Midbrain (tissue), 1 donor: ENCODE measurements around the gene NDUFB10.
"Not testable (repeated sequence)": the region's sequence is repeated elsewhere in the genome, so short reads cannot be mapped to it uniquely, and the experiment has no call there.

Experiments
- DNase-seq: peaks from one replicate; lab custom pipeline; 2025; lab: John Stamatoyannopoulos, UW

The NDUFB10 gene

DNA sequence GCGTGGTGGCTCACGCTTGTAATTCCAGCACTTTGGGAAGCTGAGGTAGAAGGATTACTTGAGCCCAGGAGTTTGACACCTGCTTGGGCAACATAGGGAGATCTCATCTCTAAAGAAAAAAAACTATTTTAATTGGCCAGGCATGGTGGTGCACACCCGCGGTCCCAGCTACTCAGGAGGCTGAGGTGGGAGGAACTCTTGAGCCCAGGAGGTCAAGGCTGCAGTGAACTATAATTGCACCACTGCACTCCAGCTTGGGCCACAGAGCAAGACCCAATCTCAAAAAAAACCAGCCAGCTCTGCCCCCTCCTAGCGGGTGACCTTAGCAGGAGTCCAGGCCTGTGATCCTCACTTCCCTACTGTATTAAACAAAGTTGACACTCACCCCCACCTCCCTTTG, 35.2 kb upstream of the NDUFB10 start:
- DNase-seq, result no peak

DNA sequence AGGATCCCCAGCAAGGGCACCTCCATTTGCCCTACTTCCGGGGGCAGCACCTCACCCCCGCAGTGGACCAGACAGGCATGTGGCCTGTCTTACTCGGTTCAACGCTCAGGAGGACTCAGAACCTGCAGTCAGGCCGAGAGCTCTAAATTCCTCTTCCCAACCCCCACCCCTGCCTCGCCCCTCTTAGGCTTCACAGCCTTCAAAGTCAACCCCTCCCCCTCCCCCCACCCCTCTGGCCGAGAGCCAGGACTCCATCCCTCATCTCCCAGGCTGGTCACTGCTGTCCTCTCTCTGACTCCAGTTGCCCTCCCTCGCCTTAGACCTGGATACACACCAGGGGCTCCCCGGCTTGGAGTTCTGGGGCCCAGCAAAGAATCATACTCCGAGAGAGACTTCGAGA, 33.1 kb upstream of the NDUFB10 start:
- DNase-seq, result no peak

DNA sequence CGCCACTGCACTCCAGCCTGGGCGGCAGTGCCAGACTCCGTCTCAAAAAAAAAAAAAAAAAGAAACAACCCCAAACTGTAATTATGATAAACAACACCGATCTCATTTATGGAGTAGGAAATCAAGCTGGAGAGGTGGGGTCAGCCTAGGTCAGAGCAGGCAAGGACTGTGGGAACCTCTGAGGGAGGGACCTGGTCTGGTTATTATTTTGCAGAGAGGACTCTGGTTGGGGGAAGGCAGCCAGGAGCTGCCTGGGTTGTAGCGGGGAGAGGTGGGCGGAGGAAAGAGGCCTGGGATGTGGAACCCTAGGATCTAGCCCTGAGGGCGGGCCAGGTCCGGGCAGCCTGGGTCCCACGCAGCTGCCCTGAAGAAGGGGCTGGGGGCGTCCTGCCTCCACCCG, 30.2 kb upstream of the NDUFB10 start:
- DNase-seq, result peak; percentile 3

DNA sequence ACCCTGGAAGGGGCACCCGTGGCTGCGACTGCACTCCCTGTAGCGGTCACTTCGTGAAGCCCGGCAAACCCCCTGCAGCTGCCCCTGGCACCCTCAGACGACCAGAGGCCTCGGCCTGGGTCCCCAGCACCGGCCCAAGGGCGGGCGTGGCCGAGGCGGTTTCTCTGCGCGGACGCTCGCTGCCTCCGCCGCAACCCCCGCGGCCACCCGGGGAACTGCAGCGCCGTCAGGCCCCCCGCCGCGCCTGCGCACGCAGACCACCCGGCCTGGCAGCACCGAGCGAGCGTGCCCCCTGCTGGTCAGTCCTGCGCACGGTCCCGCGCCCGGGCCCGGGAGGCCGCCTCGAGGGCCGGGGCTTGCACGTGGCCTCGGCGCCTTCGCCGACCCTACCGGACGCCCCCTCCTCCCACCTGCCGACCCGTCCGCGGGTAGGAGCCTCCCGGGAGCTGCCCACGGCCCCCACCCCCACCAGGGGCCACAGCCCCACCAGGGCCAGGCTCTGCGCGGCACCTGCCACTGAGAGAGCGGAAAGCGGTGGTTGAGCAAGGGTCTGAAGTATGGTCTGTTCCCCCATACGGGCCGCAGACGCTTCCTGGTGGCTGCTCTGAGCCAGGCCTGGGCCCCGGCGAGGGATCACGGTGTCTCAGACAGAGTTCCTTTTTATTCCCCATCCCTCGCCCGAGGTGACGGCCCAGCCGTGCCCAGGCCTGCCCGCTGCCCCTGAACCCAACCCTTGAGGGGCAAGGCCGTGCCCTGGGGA, 29.6 kb upstream of the NDUFB10 start:
- peak; percentile 86 for DNase-seq

DNA sequence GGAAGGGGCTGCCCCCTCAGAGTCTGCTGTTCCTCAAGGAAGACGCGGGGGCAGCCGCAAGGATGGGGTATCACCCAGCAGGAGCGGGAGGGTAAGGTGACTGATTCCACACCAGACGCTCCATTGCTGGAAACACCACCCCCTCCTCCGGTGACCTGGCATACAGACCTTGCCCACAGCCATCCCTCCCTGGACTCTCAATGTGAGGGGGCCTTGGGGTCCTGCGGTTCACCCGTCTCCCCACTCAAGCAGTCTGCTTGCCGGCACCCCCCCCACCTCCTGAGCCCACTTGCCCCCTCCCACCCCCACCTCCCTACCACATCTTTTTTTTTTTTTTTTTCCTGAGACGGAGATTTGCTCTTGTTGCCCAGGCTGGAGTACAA, 29.0 kb upstream of the NDUFB10 start:
- DNase-seq, result no peak

DNA sequence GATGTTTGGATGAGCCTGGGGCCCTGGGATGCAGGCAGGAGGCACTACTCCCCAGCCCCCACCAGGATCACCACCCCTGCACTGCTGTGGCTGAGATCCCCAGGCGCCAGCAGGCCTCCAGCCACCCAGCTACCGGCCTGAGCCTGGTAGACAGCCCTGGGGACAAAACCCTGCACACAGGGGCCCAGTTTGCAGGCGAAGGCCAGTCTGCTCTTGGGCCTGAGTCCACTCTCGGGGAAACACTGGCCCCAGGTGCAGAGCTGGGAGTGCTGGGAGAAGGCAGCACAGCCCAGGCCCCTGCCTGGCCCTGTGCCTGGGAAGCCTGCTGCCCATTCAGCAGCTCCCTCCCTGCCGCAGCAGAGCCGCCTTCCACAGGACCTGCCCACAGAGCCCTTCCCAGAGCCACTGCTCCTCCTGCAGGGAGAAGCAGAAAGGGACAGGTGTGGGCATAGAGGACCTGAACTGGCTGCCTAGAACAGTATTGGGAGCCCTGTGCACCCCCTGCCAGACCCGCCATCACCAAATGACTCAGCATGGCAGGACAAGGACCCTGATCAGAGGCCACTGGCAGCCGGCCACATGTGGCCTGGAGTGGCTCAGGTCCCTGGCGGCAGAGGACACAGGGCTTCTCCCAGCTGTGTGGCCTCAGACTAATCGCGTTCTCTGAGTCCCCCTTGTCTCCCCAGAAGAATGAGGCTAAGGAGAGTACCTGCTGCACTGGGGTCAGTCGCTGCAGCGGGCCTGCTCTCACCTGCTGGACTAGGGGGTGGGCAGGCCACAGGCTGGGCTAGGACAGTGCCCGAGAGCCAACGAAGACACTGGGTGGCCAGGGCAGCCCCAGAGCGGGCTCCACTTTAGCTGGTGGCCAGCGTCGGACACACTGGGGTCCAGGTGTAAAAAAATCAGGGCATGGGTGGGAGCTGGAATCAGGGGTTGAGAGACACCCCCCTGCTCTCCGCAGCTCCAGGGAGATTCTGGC, 27.0 kb upstream of the NDUFB10 start:
- no peak for DNase-seq

DNA sequence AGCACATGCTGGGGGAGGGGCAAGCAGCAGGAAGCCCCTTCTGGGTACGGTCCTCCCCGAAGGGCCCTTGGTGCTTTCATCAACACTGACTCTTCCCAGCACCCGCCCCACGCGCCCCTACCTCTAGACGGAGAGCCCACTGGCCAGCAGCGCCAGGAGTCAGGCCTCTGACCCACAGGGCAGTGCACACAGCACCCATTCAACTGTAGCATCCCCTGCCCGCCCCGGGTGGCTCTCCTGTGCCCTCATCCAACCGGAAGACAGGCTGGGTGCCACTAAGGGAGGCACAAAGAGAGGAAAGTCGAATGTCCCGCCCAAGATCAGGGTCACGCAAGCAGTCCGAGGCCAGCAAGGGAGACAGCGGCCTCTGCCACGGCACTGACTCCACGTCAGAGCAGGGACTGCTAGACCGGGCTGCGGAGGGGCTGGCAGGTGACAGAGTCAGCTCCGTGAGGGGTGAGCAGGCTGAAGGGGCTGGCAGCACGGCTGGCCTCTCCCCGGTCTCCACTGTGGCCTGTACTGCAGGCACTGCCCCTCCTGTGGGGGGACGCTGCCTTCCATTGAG, 26.2 kb upstream of the NDUFB10 start:
- no peak for DNase-seq

DNA sequence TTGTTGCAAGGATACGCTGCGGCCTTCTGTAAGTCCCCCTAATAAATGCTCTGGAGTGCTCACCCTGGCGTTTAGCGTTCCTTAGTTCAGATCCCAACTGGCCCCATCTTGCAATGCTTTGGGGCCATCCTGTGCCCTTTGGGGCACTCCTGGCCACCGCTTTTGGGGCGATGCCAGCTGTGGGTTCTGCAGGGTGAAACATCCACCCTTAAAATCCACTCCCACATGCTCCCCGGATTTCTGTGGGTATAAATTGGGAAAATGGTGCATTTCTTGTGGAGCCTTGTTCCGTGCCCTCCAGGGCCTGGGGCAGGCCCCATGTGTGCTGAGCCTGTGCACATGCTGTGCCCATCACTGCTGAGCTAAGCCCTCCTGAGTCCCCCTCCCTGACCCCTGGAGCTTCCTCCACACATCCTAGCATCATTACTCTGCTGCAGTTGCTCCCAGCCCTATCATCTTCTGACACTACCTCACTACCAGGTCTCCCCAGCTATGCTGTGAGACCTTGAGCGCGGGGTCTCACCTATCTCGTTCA, 22.3 kb upstream of the NDUFB10 start:
- DNase-seq, result no peak

DNA sequence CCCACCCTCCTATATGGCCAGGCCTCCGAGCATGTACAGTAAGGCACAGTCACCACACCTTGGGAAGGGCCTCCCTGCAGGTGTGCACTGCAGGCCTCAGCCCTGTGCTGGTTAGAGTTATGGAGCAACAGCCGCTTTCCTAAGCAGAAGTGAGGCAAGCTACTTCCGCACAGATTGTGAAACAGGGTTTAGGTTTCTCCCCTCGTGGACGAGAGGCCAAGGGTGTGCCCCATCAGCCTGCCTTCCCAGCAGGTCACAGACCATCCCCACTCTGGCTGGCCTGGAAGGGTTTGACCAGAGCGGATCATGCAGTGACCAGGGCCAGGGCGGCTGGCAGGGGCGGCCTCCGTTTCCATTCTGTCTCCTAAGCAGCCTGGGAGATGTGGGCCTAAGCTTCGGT, 21.0 kb upstream of the NDUFB10 start:
- no peak for DNase-seq

DNA sequence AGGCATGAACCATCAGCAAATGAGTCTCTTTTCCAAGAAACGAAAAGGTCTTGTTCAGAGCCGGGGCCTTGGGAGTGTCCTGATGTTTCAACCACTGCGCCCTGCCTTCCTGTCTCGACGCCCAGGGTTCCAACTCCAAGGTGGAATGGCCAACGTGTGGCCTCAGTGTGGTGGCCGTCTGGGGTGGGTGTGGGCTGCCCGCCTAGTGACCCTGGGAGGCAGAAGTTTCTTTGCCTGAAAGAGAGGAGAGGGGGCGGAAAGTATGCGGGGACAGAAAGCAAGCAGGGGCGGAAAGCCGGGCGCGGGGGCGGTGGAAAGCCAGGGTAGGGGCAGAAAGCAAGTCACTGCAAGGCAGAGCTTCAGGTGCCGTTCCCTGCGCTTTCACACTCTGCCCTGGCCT, 20.4 kb upstream of the NDUFB10 start:
- no peak for DNase-seq

DNA sequence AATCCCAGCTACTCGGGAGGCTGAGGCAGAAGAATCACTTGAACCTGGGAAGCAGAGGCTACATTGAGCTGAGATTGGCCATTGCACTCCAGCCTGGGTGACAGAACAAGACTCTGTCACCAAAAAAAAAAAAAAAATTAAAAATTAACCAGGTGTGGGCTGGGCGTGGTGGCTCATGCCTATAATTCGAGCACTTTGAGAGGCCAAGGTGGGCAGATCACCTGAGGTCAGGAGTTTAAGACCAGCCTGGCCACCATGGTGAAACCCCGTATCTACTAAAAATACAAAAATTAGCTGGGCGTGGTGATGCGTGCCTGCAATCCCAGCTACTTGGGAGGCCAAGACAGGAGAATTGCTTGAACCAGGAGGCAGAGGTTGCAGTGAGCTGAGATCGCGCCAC, 19.5 kb upstream of the NDUFB10 start:
- DNase-seq, result not testable (repeated sequence)

DNA sequence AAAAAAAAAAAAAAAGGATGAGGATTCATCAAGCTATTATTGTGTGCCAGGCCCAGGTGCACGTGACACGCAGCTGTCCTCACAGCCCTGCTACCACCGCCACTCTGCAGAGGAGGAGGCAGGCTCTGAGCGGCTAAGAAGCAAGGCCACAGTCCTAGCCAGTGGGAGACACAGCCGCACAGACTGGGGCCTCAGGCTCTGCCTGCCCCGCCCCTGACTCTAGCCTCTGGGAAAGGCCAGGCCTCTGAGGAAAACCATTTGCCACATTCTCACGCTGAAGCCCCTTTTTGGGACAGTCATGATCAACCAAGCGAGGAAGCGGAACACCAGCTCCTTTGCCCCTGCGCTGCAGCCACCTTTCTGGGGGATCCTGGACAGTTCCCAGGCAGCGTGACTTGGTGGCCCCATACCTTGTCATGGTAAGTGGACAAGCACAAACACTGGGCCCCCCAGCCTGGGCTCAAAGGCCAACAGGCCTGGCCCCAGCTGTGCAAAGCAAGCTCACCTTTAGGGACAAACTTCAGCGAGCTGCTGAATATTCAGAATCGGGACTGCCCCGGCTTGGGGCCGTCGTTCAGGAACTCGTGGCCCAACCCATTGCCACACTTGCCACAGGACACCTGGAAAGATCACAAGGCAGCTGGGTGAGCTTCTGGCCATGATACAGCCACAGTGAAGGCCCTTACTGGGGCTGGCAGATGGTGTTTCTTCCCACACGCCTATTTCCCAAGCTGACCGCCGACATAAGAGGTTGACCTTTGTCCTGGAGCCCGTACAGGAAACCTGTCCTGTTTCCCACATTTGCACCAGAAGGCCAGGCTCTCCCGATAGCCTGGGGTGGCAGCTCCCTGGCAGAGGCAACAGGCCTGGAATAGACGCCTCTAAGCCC, 18.8 kb upstream of the NDUFB10 start:
- DNase-seq, result no peak

DNA sequence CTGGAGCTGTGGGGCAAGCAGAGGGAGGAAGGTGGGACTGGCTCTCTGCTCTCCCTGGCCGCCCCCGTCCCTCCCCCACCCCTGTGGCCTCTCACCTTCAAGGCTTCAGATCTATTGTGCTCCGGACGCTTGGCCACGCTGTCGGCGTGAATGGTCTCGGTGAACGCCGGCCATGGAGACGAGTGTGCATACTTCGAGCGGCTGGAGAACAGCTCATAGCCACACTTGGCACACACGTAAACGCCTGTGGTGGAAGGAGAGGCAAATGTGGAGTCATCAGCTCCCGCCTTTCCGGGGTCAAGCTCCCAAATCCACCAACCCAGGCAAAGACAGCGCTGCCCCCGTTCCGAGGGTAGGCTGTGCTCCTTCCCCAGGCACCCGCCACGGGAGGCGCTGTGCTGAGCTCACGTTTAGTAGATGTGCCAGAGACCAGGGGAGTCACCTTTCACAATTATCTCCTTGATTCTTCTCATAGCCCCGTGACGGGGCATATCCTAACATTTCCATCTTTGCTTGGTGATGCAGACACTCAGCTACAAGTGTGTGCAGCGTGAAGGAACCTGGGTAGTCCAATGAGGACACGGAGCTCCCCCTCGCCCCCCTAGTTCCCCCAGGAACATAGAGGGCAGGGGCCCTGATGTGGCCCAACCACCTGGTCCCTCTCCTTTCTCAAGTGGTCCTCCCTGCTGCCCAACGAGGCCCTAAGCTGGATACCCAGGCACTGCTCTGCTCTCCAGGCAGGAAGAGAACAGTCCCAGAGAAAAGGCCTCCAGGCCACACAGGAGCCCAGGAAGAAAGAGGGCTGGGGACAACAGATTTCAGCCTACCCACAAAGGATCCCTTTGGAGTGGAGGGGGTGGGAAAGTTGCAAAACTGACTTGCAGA, 17.9 kb upstream of the NDUFB10 start:
- DNase-seq, result no peak

DNA sequence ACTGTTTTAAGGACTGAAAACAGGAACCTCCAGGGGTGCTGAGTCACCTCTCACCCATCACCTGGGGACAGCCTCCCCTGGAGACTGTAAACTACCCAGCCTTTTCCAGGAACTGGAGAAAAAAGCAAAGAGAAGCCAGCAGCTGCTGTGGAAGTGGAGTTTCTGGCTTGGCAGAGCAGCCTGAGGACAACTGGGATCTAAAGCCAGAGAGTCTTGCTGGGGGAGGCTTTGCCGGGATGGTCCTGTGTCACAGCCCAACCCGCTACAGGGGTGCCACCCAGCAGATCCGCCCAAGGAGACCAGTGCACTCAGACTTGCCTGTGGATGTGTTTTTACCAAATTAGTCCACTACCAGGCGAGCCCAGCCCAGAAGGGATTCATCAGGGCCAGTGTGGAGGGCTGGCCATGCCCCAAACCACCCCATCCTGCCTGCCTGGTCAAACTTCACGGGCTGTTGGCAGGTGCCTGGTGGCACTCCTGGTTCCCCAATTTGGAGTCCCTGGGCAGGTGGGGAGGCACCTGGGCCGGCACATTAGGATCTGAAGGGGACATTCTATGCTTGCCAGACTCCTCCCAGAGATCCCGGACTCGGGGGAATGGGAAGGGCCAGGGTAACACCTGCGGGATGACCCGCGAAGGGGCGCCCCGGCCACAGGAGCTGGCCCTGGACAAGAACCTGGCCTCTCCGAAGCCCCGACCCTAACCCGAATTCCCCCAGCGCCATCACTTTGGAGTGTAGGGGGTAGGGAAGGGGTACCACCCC, 17.1 kb upstream of the NDUFB10 start:
- DNase-seq, result no peak

DNA sequence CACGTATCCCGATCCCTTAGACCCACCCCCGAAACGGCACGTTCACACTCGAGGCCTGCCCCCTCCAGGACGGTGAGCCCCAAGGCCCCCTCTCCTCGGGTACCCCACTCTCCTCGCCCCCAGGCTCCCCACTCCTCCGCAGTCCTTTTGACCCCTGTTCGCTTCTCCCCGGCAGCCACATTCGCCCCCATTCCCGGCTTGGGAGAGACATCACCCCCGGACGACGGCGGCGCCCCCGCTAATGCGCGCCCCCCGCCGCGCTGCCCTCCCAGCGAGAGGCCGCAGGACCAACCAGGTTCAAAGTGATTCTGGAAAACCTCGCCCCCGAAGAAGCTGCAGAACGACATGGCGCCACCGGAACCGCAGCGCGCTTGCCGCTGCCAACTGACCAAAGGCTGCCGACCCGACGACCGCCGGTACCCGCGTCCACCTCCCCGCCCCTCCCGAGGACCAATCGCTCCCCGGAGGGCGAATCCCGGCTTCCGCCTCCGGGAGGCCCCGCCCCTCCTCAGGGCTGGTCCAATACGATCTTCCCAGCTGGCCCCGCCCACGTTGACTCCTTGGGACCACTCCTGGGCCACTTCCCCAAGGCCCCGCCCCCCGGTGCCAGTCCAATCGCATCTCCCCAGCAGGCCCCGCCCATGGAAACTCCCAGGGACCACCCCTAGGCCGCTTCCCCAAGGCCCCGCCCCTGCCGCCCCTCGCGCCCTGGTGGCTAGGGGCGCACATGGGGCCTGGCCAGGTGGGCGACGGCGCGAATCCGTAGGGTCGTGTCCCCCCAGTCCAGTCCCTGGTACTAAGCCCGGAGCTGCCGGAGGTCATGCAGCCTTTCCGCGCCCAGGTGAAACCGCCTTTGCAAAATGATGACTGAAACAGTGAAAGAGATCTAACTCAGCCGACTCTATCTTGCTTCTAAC, 16.3 kb upstream of the NDUFB10 start, which contains the start of gene MSRB1:
Gene MSRB1, minus strand, starts transcription at position 390 of the 917 bp plus-strand sequence. Its CDS starts 43 bp downstream, at position 347.
- DNase-seq, result peak; percentile 99

DNA sequence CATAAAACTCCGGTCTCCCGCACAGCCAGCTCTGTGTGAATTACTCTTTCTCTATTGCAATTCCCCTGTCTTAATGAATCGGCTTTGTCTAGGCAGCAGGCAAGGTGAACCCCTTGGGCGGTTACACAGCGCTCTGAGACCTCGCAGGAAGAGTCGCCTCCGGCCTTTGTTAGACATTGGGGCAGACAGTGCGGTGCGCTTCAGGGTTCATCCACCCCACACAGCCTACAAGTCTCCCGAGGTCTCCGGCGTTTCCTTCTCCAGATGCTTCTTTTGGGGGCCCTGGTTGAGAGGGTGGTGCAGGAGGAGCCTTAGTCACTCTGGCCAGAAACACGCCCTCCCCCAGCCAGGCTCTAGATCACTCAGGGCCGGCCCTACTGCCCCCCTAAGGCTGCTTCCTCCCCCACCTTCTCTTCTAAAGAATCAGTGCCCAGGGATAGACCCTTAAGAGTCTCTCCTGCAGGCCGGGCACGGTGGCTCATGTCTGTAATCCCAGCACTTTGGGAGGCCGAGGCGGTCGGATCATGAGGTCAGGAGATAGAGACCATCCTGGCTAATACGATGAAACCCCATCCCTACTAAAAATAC, 14.6 kb upstream of the NDUFB10 start:
- no peak for DNase-seq

DNA sequence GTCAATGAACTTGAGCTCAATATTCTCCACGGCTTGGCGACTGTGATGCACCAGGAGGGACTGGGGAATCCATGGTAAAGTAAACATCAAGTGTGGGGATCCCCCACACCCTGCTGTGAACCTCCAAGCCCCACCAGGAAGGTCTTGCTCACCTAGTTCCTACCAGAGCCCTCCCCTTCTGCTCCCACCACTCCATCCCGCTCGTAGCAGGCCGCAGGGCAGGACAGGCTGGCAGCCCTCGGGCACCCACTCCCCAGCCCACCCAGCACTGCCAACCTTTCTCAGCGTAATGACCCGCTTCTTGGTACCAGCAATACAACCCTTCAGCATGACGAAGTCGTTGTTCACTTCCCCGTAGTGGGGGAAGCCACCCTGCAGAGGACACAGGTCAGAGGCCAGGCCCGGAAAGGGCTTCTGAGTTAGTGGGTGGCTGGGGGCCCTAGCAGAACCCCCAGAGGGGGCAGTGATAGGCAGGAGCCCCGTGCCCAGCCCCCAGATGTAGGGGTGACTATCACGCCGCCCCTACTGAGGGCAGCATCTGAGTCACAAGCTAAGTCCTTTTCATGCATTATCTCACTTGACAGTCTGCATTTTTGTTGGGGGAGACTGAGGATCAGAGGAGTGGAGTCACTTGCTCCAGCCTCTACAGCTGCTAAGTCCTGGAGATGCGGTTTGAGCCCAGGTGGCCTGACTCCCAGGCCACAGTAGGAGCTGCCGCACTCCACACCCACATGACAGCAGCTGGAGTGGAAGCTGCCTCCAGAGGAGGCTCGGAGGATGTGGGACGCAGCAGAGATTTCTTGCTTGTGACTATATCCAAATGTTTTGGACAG, 13.6 kb upstream of the NDUFB10 start:
- no peak for DNase-seq
